Stimulated activated CD8-positive, alpha-beta memory T cell treated with anti-CD3 and anti-CD28 coated beads, Interleukin-12 subunit alpha, Interleukin-12 subunit beta, amount 100 ng/mL, for 4 hours (primary cell): ENCODE data around the gene TYW5.
"Not testable (repeated sequence)": the region's sequence is repeated elsewhere in the genome, so short reads cannot be mapped to it uniquely, and the experiment has no call there.

Source experiments
- DNase-seq: peaks from one replicate; pipeline ENCODE4 v3.0.0-alpha.2; 2020; ENCODE audit warnings: low read depth

TYW5 gene

GRCh38 chr2:199916980-199917379 is 38.3 kb downstream of the TYW5 start:
- DNase-seq, result no peak

DNA sequence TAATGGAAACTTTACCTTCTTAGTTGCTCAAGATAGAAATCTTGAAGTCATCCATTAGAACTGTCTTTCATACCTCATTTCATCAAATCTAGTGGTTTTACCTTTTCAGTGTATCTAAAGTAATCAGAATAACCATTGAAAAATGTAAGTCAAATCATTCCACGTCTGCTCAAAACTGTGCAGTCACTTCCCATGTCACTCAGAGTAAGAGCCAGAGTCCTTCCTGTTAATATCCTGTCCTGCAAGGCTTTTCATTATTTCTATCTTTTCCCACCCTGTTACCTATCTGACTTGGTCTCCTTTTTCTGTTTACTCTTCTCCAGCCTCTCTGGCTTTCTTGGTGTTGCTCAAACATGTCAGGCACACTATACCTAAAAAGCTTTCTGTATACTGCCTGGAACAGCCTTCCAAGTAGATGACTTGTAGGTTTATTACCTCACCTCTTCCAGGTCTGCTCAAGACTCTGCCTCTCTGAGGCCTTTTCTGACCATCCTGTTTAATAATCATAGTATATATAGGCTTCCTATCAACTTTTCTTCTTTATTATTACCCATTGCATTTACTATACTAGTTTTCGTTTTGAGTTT is 40.8 kb downstream of the TYW5 start:
- no peak for DNase-seq

DNA sequence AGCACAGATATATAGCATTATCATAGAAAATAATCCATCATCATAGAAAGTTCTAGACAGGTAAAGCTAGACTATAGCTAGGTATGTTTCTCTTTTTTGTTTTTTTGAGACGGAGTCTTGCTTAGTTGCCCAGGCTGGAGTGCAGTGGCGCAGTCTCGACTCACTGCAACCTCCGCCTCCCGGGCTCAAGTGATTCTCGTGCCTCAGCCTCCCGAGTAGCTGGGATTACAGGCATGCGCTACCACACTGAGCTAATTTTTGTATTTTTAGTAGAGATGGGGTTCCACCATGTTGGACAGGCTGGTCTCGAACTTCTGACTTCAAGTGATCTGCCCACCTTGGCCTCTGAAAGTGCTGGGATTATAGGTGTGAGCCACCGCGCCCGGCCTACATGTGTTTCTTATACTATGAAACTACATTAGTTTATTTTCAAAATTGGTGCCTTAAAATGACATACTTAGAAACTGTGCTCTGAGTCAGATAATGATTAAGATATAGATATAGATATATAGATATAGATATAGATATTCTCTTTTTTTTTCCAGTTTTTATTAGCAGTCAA is 42.7 kb downstream of the TYW5 start:
- DNase-seq, result not testable (repeated sequence)

GRCh38 chr2:199911877-199912161 is 43.5 kb downstream of the TYW5 start:
- DNase-seq, result no peak

DNA sequence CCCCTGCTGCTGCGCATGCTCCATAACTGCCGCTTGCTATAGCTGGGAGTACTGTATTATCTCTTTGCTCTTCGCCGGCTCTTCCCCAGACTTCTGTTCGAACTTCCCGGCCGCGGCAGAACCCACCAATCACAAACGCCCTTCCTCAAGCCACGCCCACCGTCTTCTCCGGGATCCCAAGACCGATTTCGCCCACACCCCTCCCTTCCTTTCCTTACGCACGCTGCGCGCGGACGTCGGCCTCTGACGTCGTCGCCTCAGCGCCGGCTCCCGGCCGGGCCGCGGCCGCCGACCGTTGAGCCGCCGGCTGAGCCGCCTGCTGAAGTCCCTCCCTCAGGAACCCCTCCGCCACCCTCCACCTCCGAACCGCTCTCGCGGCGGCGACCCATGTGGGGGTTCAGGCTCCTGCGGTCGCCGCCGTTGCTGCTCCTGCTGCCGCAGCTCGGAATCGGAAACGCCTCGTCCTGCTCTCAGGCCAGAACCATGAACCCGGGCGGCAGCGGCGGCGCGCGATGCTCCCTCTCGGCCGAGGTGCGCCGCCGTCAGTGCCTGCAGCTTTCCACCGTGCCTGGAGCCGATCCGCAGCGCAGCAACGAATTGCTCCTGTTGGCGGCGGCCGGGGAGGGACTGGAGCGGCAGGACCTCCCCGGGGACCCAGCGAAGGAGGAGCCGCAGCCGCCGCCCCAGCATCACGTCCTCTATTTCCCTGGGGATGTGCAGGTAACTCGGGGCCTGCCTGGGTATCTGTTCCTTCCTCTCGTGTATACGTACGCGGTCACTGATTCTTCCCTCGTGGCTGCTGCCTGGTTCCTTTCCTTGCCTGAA is 44.0 kb downstream of the TYW5 start, which contains the start of gene C2orf69:
Gene C2orf69 (plus strand): TSS at position 242 of the 825 bp plus-strand sequence. CDS start 146 bp downstream, at position 388.
- DNase-seq, result peak; percentile 83

DNA sequence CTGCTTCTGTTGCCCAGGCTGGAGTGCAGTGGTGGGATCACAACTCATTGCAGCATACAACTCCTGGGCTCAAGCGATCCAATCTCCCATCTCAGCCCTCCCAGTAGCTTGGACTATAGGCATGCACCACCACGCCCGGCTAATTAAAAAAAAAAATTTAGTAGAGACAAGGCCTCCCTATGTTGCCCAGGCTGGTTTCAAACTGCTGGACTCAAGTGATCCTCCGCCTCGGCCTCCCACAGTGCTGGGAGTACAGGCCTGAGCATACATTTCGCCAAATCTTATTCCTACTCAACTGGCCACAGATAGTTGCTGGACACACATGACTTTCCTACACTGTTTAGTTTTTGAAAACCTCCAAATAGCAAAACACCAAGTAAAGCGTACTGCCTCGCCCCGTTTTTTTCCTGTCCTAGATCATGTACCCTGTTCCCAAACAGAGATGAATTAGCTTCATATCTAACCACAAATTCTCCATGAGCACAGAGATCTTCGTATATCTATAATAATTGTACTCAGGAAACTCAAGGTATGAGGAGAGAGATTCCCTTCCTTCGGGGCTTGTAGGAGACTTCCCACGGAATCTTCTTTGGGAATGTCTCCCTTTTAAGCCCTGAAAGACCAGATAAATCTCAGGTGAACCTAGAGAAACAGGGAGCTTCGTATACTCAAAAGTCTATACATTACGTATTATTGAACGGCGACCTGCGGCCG is 44.8 kb downstream of the TYW5 start:
- no peak for DNase-seq

GRCh38 chr2:199907008-199907714 is 48.1 kb downstream of the TYW5 start:
- no peak for DNase-seq

GRCh38 chr2:199903111-199903510 is 52.2 kb downstream of the TYW5 start:
- DNase-seq, result no peak

DNA sequence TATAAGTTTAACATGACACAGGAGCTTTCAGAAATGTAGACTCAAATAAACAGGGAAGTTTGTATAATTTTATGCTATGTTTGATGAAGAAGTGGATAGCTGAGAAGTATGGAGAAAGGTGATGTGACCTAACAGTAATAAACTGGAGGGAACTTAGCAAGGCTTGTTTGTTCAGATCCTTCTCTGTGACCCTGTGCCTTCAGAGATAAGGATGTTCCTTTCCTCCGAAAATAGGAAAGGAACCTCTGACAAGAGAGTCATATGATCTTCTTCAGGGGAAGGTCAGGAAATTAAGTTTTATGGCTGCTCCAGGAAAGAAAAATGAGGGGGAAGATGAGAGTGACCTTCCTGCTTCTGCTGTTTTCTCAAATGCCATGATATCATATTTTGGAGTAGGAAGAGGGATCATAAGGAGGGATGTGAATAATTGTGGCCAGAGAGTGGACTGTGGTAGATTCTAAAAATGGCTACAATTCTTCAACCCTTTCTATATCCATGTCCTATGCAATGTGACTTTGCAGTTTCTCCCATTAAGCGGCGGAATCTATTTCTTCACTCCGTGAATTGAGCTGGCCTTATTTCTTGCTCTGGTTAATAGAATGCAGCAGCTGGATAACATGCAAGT is 52.7 kb downstream of the TYW5 start:
- no peak for DNase-seq

- no peak for DNase-seq
These were observed 53.3 kb downstream of the TYW5 start for GRCh38 chr2:199901942-199902341.

DNA sequence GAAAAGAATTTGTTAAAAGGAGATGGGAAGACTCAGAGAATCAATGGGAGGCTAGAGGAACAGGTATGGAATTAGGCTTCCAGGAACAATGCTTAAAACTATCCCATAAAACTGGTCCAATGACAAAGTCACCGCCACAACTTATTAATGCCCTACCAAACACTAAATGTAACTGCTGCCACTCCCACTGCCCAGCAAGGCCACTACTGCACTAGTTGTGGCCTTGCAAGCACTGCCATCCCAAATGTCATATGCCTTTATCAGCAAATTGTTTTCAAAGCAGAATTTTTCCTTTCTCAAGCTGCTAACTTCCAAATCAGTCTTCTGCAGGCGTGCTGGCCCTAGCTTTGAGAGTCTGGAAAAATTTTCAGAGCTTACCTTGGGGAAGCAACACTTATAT is 58.7 kb downstream of the TYW5 start:
- DNase-seq, result no peak

DNA sequence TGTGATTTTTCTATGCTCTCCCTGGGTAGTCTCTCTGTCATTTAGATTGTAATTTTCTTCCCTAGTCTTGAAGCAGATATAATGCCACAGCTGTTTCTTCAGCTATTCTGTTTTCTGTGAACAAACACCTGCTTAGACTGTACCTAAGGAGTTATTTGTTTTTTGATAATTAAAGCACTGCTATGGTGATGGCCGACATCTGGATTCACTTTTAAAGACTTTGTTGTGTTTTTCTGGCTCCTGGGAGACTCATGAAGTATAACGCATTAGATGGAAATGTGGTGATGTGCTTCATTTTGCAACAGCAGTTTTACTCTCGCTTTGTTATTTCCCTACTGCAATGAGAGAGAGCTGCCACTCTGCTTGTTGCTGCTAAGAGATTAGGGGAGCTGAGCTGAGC is 59.9 kb downstream of the TYW5 start:
- no peak for DNase-seq

- no peak for DNase-seq
These were observed 71.6 kb downstream of the TYW5 start for GRCh38 chr2:199883474-199884212.

- DNase-seq, result no peak
These were observed 72.6 kb downstream of the TYW5 start for GRCh38 chr2:199882667-199883066.
